G401.6 (cell line): ENCODE measurements around the gene EXOC4.
"Not testable (repeated sequence)": the region's sequence is repeated elsewhere in the genome, so short reads cannot be mapped to it uniquely, and the experiment has no call there.

Experiments
- FAIRE-seq: peaks from 2 replicates; lab custom pipeline; 2012; peaks lifted over from hg19 to GRCh38; lab: Jason Lieb, UNC

Gene EXOC4

DNA sequence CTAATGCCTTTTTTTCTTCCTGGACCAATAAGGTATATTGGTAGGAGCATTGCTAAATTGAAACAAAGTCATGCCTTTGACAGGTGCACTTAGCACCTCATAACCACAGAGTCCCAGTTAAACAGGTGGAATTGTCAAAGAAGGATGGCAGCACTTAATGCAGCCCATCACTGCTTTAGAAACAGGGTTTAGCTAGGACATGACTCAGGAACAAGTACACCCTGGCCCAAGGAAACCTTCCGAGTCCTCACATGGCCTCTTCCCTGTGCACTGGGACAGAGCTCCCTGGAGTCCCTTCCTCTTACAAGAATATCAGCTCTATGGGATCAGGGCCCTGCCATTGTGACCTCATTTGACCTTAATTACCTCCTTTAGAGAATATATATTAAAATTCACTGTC is 382.7 kb downstream of the EXOC4 start:
- no peak for FAIRE-seq

DNA sequence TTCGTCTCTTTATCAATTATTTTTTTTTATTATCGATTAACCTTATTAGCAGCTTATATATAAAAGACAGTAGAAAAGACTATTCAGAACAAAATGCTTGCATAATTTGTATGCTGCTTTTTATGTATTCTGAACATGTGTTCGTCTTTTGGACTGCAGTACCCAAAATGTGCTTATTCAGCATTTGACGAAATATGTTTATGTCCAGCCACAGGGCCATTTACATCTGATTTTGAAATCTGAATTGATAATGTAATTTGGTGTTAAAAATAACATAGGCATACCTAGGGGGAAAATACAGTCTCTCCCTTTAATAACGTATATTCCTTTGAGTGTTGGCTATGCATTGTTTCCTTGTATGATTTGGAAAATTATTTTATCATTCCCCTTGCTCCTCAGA is 386.0 kb downstream of the EXOC4 start:
- FAIRE-seq, result no peak

DNA sequence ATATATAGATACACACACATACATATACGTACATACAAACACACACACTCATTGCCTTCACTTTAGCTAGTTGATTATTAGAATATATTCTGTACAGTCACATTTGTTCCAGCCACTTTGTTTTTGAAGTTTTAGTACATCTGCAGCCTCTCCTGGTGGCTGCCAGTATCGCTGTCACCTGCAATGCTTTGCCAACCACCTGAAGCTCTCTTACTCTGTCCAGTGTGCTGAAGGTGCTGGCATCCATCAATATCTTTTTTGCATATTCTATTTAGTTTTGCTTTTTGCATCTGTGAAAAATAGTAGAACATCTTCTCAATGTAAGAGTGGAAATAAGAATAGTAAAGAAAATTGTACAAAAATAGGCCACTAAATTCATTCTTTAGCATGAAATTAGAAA is 388.6 kb downstream of the EXOC4 start:
- FAIRE-seq, result no peak

DNA sequence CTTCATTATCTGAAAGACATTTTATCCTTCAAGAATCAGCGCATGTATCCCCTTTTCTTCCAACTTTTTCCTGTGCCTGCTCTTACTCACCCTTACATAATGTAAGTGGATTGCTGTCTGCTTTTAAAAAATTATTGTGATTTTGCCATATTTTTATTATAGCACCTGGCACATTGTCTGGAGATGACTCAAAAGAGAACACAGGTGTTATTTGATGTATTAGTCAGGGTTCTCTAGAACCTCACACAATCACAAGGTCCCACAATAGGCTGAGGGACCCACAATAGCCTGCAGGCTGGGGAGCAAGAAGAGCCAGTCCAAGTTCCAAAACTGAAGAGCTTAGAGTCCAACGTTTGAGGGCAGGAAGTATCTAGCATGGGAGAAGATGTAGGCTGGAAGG is 390.0 kb downstream of the EXOC4 start:
- FAIRE-seq, result no peak

DNA sequence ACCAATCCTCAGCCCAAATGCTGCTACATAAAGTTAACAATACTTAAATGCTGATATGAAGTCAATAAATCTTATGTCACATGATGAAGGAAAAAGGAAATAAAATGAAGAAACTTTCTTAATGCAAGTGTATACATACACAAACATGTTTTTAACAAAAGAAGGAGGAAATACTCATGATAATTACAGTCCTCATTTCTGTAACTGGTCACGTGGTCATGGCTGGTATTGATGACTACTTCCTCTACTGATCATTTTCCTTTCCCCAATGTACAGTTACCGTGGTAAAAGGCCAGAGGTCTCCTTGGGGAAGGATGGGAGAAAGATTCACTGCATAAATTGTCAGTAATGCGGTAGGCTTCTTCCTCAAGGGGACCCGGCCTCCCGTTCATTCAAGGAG is 390.8 kb downstream of the EXOC4 start:
- not testable (repeated sequence) for FAIRE-seq

DNA sequence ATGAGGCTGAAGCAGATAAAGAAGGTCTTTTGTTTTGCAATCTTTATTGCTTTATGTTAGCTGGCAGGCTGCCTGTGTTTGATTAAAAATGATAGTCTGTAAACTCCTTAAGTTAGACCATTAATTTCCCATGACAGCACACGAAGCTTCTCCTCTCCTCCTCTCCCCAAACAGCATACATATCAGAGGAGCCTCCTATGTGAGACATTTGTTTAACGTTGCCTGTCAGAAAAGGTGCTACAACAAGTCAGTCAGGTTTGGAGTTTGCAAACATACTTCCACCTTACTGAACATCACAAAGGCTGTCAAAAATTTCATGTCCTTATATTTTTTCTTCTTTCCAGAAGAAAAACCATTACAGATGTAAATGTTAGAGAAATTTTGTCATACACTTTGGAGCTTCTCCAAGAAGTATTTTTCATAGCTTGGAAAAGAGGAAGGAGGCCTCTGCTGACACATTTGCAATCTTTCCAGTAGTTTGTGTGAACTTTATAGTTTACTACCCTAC is 393.1 kb downstream of the EXOC4 start:
- FAIRE-seq, result no peak

DNA sequence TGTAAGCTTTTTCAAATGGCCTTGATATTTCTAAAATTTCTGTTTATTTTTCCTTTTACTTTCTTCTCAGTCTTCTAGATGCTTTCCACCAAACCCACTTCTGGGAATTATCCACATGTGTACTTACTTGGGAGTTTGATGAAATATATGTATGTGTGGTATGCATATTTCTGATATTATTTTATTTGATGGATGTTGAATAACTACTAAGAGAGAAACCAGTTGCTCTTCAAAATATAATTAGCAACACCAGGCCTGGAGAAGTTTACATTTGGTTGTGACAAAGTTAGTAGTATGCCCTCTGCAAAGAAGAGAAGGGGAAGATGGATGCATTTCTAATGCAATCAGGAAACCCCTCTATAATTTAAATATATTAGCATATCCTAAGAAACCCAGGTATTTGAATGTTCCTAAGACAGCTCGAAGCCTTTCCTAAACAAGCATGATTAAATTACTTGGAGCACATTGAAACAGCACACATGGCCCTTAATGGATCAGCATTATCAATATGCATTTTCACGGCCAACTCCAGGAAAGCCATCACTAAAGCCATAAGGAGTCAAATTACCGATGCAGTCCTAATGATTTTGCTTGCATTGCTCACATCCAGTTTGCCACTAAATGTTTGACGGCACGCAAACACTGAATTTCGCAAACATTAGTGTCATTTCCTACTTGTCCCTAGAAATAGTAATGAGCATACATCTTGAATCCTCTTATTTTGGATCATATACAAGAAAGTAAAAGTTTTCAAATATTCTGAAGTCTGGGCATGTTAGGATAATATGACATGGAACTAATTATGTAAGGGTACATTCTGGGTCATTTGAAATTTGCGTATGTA is 393.8 kb downstream of the EXOC4 start:
- FAIRE-seq, result no peak

DNA sequence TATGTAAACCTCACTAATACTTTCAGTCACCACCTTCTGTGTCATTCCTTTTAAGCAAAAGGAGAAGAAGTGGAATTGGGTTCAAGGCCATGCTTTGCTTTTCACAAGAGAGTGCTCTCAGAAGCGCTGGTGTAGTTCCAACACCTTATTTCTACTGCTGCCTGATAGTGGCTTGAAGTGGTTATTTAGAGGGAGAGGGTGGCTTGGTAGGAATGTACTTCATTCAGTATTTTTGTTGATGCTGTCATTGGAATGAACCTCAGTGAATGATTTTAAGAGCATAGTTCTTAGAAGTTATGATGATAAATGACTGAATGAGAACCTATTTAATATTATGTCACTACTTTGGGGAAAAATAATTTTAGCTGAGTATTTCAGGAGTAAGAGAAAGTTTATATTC is 396.7 kb downstream of the EXOC4 start:
- no peak for FAIRE-seq

DNA sequence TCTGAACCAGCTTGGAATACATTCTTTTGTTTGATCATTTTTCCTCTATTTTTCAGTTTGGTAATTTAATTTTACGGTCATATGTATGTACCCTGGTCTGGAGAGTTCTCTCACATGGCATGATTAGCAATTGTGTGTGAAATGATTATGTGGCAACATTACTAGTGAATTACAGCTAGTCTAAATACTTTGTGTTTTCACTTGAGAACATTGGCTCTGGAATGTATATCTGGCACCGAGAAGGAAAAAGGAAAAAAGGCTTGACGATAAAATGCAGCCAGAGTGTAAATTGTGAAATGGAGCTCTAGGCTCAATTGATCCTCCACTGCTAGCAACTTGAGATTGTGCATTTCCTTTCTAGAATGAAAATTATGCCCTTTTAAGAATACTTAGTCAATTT is 397.2 kb downstream of the EXOC4 start:
- no peak for FAIRE-seq

DNA sequence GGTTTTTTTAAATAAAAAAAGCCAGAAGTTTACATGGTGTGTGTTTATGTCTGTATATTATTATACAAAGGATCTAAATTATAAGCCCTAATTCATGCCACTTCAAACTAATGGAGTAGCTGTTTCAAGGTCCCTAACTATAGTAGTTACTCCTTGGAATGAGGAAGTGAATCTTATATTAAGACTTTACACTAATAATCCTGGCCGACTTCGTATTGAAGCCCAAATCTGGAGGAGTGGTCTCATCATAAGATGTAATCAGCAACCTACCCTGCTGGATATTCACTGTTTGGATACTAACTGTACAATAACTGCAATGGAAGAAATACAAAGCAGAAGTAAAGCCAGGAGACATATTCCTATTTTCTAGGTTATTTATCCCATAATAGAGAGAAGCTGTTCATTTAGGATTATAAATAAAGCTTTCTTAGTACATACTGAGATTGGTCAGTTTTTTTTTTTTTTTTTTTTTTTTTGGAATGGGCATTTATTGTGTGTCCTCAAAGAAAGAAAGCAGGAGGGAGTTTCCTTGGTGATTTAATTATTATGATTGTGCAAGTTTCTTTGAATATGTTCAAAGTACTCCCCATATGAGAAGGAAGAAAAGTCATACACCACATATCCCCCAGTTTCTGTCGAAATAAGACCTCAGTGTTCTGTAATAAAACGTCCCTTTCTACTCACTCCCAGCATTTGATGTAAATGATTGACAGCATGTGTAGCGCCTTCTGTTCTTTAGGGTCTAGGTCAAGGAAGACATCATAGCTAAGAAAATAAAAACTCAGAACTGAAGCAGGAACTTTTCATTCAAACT is 397.8 kb downstream of the EXOC4 start:
- no peak for FAIRE-seq

DNA sequence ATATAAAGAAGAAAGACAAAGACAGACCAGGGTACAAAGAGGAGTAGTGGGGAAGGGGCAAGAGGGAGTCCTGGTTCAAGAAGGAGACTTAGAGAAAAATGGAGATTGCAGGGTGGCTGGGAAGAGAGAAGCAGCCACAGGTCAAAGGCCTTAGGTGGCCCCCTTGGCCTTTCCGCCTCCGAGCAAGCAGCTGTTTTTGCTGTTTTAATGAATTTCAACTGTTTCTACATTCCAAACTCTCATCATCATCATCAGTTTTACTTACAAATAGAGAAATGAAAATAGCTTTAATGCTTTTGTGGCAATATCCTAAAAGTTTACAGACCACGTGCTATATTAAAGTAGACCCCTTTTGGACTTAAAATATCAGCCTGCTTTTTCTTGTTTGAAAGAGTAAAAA is 399.7 kb downstream of the EXOC4 start:
- FAIRE-seq, result no peak

DNA sequence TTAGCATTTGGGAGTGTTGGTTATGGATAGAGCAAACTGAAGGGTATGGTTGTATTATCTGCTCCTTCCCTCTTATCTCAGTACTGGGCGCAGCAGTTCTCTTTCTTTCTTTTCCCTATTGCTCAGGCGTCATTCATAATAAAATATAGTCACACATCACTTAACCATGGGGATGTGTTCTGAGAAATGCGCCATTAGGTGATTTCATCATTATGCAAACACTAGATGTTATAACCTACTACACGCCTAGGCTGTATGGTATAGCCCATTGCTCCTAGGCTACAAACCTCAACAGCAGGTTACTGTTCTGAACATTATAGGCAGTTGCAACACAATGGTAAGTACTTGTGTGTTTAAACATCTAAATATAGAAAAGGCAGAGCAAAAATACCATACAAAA is 401.7 kb downstream of the EXOC4 start:
- FAIRE-seq, result no peak

DNA sequence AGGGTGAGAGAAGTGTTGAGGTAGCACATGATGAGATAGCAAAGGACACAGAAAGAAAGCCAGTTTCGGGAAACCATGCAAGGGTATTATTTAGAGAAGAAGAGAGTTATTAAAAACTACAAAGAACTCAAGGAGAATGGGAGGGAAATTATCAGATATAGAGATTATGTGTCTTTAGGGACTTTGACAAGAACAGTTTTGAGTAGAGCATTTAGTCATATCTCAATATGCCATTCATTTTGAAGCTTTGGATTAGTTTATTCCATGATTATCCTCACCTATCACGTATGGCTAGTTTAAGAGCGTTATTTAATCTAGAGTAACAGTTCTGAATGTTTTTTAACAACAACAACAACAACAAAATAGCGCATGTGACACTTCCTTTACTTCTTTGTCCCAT is 409.4 kb downstream of the EXOC4 start:
- FAIRE-seq, result no peak

DNA sequence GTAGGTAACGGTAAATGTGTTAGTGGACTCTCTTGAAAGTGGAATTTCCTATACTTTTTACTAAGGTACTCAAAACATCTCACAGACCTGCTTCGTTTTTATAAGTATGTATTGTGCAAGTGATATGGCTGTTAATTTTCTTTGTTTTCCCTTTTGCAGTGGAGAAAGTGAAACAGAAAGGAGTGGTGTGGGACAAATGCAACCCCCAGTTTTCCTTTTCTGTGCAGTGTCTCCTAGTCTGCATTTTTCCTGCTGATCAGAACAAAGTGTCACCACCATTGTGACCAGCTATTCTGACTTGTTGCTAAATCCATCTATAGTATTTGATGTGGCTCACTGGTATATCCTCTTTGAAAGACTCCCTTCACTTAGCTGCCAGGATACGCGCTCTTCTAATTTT is 410.0 kb downstream of the EXOC4 start:
- FAIRE-seq, result no peak

DNA sequence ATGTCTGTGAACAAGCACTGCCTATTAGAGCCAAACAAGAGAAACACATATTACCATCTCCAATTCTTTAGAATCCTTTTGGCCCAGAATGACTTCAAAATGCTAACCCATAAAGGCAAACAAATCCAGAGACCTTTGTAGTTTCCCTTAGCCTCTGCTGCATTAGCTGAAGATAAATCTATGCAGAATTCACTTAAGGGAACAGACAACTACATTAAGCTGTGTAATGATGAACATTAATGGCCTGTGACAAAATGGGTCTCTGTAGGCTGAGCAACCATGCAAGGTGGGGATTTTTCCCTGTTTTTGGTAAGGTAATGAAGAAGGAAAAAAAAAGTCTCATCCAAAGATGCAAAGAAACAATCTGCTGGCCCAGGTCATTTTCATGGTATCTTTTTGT is 411.6 kb downstream of the EXOC4 start:
- FAIRE-seq, result no peak

DNA sequence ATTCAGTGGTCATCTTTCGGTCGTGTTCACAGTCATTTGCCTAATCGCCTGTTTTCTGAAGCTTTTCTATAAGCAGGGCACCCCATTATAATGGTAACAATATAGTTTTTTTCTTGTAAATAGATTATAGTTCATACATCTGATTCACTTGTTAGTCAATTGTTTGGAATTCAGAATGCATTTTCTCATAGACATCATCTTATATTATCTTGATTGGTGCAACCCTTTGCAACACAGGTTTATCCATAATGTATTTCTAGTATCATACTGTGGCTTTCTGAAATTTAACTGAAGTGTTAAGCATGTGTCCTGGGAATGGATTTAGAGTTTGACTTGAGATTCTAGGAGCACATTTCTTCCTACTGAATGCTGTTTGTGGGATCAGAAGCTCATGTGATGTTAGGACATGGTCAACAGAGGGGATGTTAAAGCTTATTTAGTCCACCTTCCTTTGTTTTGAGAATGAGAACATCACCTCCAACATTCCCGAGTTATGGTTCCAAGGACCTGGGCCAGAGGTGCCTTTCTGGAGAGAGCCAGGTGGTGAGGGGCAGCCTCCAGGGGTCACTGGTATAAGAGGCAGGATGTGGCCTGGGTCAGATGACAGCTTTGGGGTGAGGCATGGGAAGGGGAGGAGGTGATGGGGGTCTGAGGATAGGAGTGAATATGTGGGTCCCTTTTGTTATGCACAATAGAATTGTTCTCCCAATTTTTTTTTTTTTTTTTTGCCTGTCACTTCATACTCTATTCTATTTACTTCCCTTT is 415.6 kb downstream of the EXOC4 start:
- FAIRE-seq, result no peak

DNA sequence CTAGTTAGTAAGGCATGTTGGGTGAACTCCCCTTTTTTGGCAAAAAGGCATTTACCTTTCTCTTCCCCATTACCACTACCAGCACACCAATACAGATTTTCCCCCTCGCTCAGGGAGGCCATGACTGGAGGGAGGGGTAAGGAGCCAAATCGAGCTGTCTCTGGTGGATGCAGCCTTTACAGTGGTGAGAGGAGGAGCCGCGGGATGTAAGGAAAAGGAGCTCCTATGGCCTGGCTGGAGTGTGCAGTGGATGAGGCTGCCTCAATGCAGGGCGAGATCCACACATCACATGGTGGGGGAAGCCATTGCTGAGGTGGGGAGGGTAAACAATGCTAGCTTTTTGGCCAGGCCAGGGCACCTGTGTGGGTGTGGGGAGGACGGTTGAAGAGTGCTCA is 416.2 kb downstream of the EXOC4 start:
- no peak for FAIRE-seq

DNA sequence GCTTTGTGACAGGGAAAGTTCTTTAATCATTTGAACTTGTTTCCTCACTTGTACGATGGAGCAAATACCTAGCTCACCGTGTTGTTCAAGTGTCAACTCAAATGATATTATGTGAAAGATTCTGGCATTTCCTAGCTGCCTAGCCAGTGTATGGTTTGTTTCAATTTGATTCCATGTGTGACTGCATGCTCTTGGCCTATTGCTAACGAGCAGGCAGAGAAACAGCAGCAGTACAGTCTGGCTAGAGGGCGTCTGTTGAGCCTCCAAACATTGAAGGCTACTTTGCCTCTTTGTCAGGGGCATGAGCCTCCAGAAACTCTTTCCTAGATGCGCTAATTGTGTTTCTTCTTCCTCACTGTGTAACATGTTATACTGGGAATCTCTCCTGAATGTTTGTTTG is 417.4 kb downstream of the EXOC4 start:
- FAIRE-seq, result no peak

DNA sequence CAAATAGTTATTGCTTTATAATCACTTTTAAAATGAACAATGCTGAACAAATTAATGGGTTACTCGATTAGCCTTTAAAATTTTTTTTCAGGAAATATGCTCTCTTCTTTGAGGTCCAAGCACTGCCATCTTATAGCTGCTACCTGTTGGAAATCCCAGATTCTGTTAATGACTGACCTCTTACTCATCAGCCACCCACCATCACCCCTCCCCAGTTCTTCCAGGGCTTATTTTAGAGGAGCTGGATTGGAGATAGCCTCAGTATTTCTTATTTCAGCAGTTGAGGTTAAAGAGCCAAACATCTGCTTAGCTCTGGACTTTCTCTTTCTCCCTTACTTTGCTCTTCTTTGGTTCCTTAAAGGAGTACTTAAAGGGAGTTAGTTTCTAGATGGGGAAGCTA is 420.0 kb downstream of the EXOC4 start:
- no peak for FAIRE-seq

DNA sequence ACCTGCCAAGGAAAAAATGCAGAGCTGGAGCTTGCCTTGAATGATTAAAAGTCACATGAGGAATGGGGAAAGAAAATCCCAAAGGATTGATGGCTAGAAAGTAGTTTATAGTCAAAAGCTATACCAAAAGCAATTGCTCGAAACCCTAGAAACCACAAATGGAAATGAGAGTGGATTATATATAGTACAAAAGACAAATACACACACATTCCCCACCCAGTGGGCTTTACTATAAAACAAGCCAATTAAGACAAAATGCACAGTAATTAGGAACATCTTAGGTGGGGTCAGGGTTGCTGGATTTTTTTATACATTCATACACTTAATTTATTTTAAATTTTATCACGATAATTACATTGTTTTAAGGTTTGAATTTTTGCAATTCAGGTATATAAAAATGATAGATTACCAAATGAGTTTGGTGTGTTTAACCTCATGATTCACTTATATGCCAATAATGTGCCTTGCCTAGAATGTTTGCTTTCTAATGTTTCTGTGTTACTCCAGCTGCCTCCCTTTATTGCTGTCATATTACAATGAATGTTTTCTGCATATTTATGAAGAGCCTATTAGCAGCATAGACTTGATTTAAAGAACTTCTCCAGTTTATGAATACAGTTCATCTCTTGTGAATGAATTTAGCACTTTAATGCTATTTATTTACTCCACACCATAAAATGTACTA is 421.3 kb downstream of the EXOC4 start:
- no peak for FAIRE-seq

DNA sequence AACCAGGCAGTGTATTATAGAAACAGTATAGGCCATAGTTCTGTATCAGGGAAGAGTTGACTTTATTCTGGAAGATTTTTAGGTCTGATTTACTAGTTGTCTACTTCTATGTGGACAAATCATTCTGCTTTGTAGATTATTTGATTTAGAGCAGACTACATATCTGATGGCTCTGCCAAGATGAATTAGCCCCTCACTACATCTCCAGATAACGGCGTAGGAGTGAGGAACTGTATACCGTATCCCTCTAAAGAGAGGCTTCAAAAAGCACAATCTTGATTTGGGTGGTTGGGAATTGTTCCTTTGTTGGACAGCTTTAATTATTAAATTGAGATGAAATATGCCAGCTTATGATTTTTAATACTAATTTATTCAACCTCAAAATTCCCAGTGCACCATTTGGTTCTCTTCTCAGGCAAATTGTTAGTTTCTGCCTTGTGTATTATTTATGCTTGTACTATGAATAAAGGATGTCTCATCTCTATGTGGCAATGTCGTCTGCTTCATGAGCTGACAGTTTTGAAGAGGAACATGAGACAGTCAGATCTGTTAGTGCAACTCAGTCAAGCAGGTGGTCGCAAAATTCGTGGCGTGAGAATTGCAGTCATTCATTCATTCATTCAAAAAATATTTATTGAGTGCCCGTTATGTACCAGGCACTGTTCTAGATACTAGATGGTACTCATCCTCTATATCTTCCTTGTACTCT is 422.8 kb downstream of the EXOC4 start:
- no peak for FAIRE-seq
